Measurements from ENCODE around the gene ISOC1. TPM values are rescaled to one million over a fixed set of nuclear protein-coding genes. Genes with fewer than 3 reads are reported as not detected.

The ISOC1 gene
- total and polyA plus RNA-seq, 2 experiments from 2014 or later, result 33.7 to 34.2 TPM

DNA sequence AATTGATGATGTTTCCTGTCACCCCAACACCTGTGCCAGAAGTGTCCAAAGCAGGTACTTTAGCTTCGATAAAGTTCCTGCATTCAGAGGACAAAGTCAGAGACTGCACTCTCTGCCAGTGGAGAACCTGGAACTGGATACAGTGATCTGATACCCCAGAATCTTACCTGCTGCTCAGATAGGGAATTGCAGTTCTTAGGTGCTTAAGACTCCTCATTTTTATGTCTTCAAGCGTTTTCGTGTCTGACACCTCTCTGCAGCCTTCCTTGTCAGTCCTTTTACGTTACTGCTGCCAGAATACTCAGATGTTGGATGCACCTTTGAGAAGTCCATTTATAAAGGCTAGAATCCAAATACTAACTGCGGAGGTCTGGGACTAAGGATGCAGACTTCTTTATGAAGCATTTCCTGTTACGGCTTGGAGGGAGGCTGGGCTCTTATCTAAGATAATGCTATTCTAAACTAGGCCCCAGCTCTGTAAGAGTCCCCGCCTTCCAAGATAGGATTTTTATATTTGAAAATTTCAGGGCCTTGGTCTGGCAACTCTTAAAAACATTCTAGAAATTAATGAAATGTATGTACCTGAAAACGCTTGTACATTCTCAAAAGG is 1.9 kb downstream of the ISOC1 start (continued):
- TF ChIP-seq, protein P1, sequence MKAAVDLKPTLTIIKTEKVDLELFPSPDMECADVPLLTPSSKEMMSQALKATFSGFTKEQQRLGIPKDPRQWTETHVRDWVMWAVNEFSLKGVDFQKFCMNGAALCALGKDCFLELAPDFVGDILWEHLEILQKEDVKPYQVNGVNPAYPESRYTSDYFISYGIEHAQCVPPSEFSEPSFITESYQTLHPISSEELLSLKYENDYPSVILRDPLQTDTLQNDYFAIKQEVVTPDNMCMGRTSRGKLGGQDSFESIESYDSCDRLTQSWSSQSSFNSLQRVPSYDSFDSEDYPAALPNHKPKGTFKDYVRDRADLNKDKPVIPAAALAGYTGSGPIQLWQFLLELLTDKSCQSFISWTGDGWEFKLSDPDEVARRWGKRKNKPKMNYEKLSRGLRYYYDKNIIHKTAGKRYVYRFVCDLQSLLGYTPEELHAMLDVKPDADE (IDR thresholded peaks at IDR 0.05), result no peak
- TF ChIP-seq, protein P2, sequence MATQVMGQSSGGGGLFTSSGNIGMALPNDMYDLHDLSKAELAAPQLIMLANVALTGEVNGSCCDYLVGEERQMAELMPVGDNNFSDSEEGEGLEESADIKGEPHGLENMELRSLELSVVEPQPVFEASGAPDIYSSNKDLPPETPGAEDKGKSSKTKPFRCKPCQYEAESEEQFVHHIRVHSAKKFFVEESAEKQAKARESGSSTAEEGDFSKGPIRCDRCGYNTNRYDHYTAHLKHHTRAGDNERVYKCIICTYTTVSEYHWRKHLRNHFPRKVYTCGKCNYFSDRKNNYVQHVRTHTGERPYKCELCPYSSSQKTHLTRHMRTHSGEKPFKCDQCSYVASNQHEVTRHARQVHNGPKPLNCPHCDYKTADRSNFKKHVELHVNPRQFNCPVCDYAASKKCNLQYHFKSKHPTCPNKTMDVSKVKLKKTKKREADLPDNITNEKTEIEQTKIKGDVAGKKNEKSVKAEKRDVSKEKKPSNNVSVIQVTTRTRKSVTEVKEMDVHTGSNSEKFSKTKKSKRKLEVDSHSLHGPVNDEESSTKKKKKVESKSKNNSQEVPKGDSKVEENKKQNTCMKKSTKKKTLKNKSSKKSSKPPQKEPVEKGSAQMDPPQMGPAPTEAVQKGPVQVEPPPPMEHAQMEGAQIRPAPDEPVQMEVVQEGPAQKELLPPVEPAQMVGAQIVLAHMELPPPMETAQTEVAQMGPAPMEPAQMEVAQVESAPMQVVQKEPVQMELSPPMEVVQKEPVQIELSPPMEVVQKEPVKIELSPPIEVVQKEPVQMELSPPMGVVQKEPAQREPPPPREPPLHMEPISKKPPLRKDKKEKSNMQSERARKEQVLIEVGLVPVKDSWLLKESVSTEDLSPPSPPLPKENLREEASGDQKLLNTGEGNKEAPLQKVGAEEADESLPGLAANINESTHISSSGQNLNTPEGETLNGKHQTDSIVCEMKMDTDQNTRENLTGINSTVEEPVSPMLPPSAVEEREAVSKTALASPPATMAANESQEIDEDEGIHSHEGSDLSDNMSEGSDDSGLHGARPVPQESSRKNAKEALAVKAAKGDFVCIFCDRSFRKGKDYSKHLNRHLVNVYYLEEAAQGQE (IDR thresholded peaks at IDR 0.05; ENCODE audit: unreplicated experiment), result no peak
- no peak for TF ChIP-seq POLR2AphosphoS5 (IDR thresholded peaks at IDR 0.05; ENCODE audit: low read depth)

DNA sequence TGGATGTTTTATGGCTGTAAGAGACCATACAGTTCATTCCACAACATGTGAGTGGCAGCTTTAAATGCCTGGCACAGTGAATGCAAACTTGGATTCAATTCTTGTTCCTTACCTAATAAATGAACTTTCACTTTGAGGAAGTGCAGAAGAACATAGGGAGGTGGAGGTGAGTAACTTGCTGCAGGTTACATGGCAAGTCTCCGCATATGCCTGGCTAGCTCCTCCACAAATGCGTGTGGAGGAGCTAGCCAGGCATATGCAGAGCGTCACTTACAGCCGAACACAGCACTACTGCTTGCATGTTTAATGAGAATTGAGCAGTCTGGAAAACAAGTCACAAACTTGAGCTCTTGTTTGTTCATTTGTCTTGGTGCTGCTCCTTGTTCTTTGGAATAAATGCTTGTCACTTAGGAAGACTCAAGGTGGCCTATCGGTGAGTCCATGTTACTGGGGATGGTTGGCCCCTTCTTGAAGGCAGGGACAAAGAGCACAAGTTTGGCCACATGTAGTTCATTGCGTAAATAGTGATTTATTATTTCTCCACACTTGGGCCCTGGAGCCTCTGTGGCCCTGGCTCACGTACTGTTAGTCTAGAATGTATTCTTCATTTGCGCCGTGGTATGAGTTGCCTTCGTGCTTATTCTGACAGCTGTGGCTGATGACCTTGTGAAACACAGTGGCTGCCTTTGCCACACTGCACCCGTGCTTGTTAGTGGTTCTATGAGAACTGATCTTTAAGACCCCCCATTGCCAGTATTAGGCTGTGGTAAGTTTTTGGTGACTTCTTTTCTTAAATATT is 3.1 kb downstream of the ISOC1 start:
- Histone ChIP-seq H4K20me1 (replicated peaks; ENCODE audit: insufficient read depth) (peaks cover 28% of the 10 kb centered on the region), H3K27me3 (ENCODE audit: insufficient read depth) (peaks cover 36% of the 10 kb centered on the region), H3K4me3 (no peak overlapping the region), H3K36me3 (ENCODE audit: insufficient read depth) (no peaks in the 10 kb centered on the region), H3K27ac (ENCODE audit: low read depth) (no peak overlapping the region), H3K9me2 (ENCODE audit: insufficient read depth) (no peaks in the 10 kb centered on the region), H3F3A (replicated peaks; ENCODE audit: low read depth) (no peaks in the 10 kb centered on the region), H2AFZ (no peak overlapping the region), H3K4me2 (no peak overlapping the region), H3K79me2 (replicated peaks; ENCODE audit: insufficient read depth) (peaks cover 31% of the 10 kb centered on the region), H3K4me1 (ENCODE audit: insufficient read depth) (peaks cover 22% of the 10 kb centered on the region)
- Mint-ChIP-seq H3K4me3 (no peak overlapping the region), H3K27ac (no peak overlapping the region), H3K9me3 (no peaks in the 10 kb centered on the region), H3K27me3 (ENCODE audit: insufficient read depth, low read depth, poor library complexity) (peaks cover 9% of the 10 kb centered on the region), H3K4me1 (peaks cover 39% of the 10 kb centered on the region), H3K36me3 (ENCODE audit: low read depth) (no peaks in the 10 kb centered on the region)
- DNase-seq (ENCODE audit: low spot score), result no peak
- no peak for ATAC-seq
- TF ChIP-seq, protein P3, sequence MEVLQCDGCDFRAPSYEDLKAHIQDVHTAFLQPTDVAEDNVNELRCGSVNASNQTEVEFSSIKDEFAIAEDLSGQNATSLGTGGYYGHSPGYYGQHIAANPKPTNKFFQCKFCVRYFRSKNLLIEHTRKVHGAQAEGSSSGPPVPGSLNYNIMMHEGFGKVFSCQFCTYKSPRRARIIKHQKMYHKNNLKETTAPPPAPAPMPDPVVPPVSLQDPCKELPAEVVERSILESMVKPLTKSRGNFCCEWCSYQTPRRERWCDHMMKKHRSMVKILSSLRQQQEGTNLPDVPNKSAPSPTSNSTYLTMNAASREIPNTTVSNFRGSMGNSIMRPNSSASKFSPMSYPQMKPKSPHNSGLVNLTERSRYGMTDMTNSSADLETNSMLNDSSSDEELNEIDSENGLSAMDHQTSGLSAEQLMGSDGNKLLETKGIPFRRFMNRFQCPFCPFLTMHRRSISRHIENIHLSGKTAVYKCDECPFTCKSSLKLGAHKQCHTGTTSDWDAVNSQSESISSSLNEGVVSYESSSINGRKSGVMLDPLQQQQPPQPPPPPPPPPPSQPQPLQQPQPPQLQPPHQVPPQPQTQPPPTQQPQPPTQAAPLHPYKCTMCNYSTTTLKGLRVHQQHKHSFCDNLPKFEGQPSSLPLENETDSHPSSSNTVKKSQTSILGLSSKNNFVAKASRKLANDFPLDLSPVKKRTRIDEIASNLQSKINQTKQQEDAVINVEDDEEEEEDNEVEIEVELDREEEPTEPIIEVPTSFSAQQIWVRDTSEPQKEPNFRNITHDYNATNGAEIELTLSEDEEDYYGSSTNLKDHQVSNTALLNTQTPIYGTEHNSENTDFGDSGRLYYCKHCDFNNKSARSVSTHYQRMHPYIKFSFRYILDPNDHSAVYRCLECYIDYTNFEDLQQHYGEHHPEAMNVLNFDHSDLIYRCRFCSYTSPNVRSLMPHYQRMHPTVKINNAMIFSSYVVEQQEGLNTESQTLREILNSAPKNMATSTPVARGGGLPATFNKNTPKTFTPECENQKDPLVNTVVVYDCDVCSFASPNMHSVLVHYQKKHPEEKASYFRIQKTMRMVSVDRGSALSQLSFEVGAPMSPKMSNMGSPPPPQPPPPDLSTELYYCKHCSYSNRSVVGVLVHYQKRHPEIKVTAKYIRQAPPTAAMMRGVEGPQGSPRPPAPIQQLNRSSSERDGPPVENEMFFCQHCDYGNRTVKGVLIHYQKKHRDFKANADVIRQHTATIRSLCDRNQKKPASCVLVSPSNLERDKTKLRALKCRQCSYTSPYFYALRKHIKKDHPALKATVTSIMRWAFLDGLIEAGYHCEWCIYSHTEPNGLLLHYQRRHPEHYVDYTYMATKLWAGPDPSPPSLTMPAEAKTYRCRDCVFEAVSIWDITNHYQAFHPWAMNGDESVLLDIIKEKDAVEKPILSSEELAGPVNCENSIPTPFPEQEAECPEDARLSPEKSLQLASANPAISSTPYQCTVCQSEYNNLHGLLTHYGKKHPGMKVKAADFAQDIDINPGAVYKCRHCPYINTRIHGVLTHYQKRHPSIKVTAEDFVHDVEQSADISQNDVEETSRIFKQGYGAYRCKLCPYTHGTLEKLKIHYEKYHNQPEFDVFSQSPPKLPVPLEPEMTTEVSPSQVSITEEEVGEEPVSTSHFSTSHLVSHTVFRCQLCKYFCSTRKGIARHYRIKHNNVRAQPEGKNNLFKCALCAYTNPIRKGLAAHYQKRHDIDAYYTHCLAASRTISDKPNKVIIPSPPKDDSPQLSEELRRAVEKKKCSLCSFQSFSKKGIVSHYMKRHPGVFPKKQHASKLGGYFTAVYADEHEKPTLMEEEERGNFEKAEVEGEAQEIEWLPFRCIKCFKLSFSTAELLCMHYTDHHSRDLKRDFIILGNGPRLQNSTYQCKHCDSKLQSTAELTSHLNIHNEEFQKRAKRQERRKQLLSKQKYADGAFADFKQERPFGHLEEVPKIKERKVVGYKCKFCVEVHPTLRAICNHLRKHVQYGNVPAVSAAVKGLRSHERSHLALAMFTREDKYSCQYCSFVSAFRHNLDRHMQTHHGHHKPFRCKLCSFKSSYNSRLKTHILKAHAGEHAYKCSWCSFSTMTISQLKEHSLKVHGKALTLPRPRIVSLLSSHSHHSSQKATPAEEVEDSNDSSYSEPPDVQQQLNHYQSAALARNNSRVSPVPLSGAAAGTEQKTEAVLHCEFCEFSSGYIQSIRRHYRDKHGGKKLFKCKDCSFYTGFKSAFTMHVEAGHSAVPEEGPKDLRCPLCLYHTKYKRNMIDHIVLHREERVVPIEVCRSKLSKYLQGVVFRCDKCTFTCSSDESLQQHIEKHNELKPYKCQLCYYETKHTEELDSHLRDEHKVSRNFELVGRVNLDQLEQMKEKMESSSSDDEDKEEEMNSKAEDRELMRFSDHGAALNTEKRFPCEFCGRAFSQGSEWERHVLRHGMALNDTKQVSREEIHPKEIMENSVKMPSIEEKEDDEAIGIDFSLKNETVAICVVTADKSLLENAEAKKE (CRISPR knock-in tag; IDR thresholded peaks at IDR 0.05), result no peak
- TF ChIP-seq, protein P2 (IDR thresholded peaks at IDR 0.05; ENCODE audit: unreplicated experiment), result no peak

Data from GM23338 (cell line).